Loucy (cell line): ENCODE results near the gene LACTBL1.

Source experiments
- H2AFZ ChIP-seq: fragments of 200-600 bp; sonication (generic); 2 replicates; pipeline ENCODE4 v1.6.0; 2016; ENCODE audit warnings: antibody characterized with exemption, mild to moderate bottlenecking, low read length, moderate library complexity
- H3F3A ChIP-seq: fragments of 200-600 bp; 2 replicates; pipeline ENCODE4 v1.6.0; 2016; ENCODE audit warnings: antibody characterized with exemption, low read depth, mild to moderate bottlenecking
- H3K27me3 ChIP-seq: fragments of 200-600 bp; sonication (generic); 2 replicates; pipeline ENCODE4 v1.6.1; 2014; ENCODE audit warnings: low read length, mild to moderate bottlenecking; ENCODE audit not compliant: insufficient read depth, poor library complexity, severe bottlenecking
- H3K36me3 ChIP-seq: fragments of 200-600 bp; sonication (generic); 2 replicates; pipeline ENCODE4 v1.6.1; 2016; ENCODE audit warnings: low read length; ENCODE audit not compliant: insufficient read depth
- H3K4me1 ChIP-seq: fragments of 200-600 bp; sonication (generic); 2 replicates; pipeline ENCODE4 v1.5.1; 2014; ENCODE audit warnings: low read length, mild to moderate bottlenecking; ENCODE audit not compliant: insufficient read depth, poor library complexity, severe bottlenecking
- H3K4me2 ChIP-seq: fragments of 200-600 bp; sonication (generic); 2 replicates; pipeline ENCODE4 v1.6.0; 2014; ENCODE audit warnings: antibody characterized with exemption, low read length, low read depth, mild to moderate bottlenecking; ENCODE audit not compliant: poor library complexity, severe bottlenecking
- H3K4me3 ChIP-seq: fragments of 200-600 bp; sonication (generic); 2 replicates; pipeline ENCODE4 v1.5.1; 2014; ENCODE audit warnings: low read length, mild to moderate bottlenecking, mixed read lengths; ENCODE audit not compliant: poor library complexity, severe bottlenecking
- H3K79me2 ChIP-seq: fragments of 200-600 bp; sonication (generic); 2 replicates; pipeline ENCODE4 v1.6.1; 2014; ENCODE audit warnings: low read length; ENCODE audit not compliant: insufficient read depth
- H3K9ac ChIP-seq: fragments of 200-600 bp; sonication (generic); 2 replicates; pipeline ENCODE4 v1.6.0; 2014; ENCODE audit warnings: mild to moderate bottlenecking, low read depth, low read length, moderate library complexity; ENCODE audit not compliant: poor library complexity, severe bottlenecking
- H3K9me2 ChIP-seq: fragments of 200-600 bp; sonication (generic); replicated peaks from 2 replicates; pipeline ENCODE4 v1.6.1; 2016; ENCODE audit warnings: low read depth, low read length, mixed read lengths
- H3K9me3 ChIP-seq: fragments of 200-600 bp; sonication (generic); 2 replicates; pipeline ENCODE4 v1.6.1; 2014; ENCODE audit warnings: mild to moderate bottlenecking, antibody characterized with exemption, low read length, low read depth; ENCODE audit not compliant: insufficient read depth
- H4K20me1 ChIP-seq: fragments of 200-600 bp; sonication (generic); 2 replicates; pipeline ENCODE4 v1.6.0; 2014; ENCODE audit warnings: antibody characterized with exemption, low read length, mild to moderate bottlenecking; ENCODE audit not compliant: insufficient read depth, poor library complexity, severe bottlenecking
- EZH2phosphoT487 ChIP-seq: fragments of 200-600 bp; IDR thresholded peaks from 2 replicates; pipeline ENCODE4 v1.6.1; 2018; ENCODE audit warnings: antibody characterized with exemption, mild to moderate bottlenecking, moderate library complexity, borderline replicate concordance
- TF ChIP-seq, protein P1 (sequence below): fragments of 200-600 bp; sonication (generic); conservative IDR thresholded peaks from 2 replicates; pipeline ENCODE4 v1.5.1; 2014; ENCODE audit warnings: mild to moderate bottlenecking, antibody characterized with exemption, low read length

Gene LACTBL1

DNA sequence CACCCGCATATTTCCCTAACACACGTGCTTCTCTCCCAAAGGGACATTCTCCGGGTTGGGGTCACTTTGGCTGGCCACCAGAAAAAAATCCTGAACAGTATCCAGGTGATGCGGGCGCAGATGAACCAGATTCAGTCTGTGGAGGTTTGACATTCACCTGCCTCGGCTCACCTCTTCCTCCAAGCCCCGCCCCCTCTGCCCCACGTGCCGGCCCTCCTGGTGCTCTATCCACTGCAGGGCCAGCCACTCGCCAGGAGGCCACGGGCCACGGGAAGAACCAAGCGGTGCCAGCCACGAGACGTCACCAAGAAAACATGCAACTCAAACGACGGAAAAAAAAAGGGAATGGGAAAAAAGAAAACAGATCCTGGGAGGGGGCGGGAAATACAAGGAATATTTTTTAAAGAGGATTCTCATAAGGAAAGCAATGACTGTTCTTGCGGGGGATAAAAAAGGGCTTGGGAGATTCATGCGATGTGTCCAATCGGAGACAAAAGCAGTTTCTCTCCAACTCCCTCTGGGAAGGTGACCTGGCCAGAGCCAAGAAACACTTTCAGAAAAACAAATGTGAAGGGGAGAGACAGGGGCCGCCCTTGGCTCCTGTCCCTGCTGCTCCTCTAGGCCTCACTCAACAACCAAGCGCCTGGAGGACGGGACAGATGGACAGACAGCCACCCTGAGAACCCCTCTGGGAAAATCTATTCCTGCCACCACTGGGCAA lies 59.1 kb downstream of the LACTBL1 start:
- no peaks in the 10 kb centered on the region for H3F3A ChIP-seq
- H3K9me2 ChIP-seq = no peaks in the 10 kb centered on the region
- H3K4me3 ChIP-seq = no peak overlapping the region
- no peaks in the 10 kb centered on the region for H3K9me3 ChIP-seq
- H3K36me3 ChIP-seq = no peaks in the 10 kb centered on the region
- no peaks in the 10 kb centered on the region for H3K27me3 ChIP-seq
- H3K79me2 ChIP-seq = no peaks in the 10 kb centered on the region
- no peak overlapping the region for H3K9ac ChIP-seq
- H3K4me2 ChIP-seq = no peak overlapping the region
- TF ChIP-seq EZH2phosphoT487 = no peak
- TF ChIP-seq, protein P1, sequence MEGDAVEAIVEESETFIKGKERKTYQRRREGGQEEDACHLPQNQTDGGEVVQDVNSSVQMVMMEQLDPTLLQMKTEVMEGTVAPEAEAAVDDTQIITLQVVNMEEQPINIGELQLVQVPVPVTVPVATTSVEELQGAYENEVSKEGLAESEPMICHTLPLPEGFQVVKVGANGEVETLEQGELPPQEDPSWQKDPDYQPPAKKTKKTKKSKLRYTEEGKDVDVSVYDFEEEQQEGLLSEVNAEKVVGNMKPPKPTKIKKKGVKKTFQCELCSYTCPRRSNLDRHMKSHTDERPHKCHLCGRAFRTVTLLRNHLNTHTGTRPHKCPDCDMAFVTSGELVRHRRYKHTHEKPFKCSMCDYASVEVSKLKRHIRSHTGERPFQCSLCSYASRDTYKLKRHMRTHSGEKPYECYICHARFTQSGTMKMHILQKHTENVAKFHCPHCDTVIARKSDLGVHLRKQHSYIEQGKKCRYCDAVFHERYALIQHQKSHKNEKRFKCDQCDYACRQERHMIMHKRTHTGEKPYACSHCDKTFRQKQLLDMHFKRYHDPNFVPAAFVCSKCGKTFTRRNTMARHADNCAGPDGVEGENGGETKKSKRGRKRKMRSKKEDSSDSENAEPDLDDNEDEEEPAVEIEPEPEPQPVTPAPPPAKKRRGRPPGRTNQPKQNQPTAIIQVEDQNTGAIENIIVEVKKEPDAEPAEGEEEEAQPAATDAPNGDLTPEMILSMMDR = no peak
- H2AFZ ChIP-seq = no peak overlapping the region
- H4K20me1 ChIP-seq = no peaks in the 10 kb centered on the region
- H3K4me1 ChIP-seq = peaks cover 6% of the 10 kb centered on the region

DNA sequence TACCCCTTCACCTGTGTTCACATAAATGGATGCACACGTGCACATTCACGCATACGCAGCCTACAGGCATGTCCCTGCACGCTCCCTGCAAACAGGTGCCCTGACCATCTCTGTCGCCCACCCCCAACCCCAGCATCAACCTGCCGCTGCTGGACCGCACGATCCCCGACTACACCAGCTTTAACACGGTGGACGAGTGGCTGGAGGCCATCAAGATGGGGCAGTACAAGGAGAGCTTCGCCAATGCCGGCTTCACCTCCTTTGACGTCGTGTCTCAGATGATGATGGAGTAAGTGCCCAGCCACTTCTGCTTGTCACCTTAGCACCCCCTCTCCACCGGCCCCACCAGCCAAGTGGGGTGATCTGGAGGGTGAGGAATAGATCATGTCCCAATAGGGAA lies 60.4 kb downstream of the LACTBL1 start:
- Histone ChIP-seq H2AFZ (no peak overlapping the region), H3K9me2 (no peaks in the 10 kb centered on the region), H3K9me3 (no peaks in the 10 kb centered on the region), H3K4me3 (no peak overlapping the region), H3K36me3 (no peaks in the 10 kb centered on the region), H3K9ac (no peak overlapping the region), H4K20me1 (no peaks in the 10 kb centered on the region), H3K4me2 (no peak overlapping the region), H3K79me2 (no peaks in the 10 kb centered on the region), H3K27me3 (no peaks in the 10 kb centered on the region), H3F3A (no peaks in the 10 kb centered on the region), H3K4me1 (peaks cover 6% of the 10 kb centered on the region)
- TF ChIP-seq EZH2phosphoT487 = no peak
- TF ChIP-seq, protein P1 = no peak

DNA sequence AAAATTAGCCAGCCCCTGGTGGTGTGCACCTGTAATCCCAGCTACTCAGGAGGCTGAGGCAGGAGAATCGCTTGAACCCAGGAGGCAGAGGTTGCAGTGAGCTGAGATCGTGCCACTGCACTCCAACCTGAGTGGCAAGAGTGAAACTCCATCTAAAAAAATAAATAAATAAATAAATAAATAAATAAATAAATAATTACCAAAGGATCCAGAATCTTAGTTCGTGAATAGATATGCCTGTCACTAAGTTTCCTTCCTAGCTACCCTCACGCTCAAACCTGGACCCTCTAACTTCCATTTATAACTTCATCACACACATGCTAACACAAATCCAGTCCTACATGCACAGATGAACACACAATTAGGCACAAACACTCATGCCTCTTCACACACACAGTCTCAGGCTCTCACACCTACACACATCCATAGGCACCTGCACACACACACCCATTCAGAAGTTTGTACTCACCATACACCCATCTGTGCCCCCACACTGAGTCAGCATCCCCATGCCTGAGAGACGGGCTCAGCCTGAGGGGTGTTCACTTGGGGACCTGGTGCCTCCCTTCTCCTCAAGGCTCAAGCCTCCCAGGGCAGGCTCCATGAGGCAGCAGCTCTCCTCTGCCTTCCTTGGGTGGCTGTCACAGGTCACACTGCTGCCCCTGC lies 61.5 kb downstream of the LACTBL1 start:
- no peaks in the 10 kb centered on the region for H3K4me1 ChIP-seq
- no peaks in the 10 kb centered on the region for H3F3A ChIP-seq
- H3K36me3 ChIP-seq = no peaks in the 10 kb centered on the region
- no peak overlapping the region for H3K4me2 ChIP-seq
- H3K27me3 ChIP-seq = no peaks in the 10 kb centered on the region
- H4K20me1 ChIP-seq = no peaks in the 10 kb centered on the region
- H3K9me2 ChIP-seq = no peaks in the 10 kb centered on the region
- H3K4me3 ChIP-seq = no peak overlapping the region
- no peak for TF ChIP-seq EZH2phosphoT487
- TF ChIP-seq, protein P1 = no peak
- no peaks in the 10 kb centered on the region for H3K79me2 ChIP-seq
- H3K9me3 ChIP-seq = no peaks in the 10 kb centered on the region
- no peak overlapping the region for H3K9ac ChIP-seq
- no peak overlapping the region for H2AFZ ChIP-seq
